Upper lobe of left lung (tissue), 6 donors: Measurements from ENCODE around the gene PIK3C2A. TPM values are rescaled to one million over a fixed set of nuclear protein-coding genes. Genes with fewer than 3 reads are reported as not detected.

Experiments
- ATAC-seq, 2 donors: fragments of 200-7000 bp; cut with Tn5 transposase; one replicate each; pipeline ENCODE4 v1.9.1; 2022; ENCODE audit warnings: mild to moderate bottlenecking in 2 of 2, moderate library complexity in 2 of 2; ENCODE audit not compliant: low FRiP score in 2 of 2
- DNase-seq, 2 donors: peaks; one replicate each; pipeline ENCODE4 v3.0.0-alpha.2; 2019 to 2020
- H3K27ac ChIP-seq, 4 donors: fragments of 200-600 bp; sonication (generic); one replicate each; pipeline ENCODE4 v1.5.1; 2016 to 2019
- H3K27me3 ChIP-seq, 4 donors: fragments of 200-600 bp; sonication (generic); one replicate each; pipeline ENCODE4 v1.5.1; 2017 to 2019
- H3K36me3 ChIP-seq, 4 donors: fragments of 200-600 bp; sonication (generic); one replicate each; pipeline ENCODE4 v1.5.1; 2016 to 2019
- H3K4me1 ChIP-seq, 4 donors: fragments of 200-600 bp; sonication (generic); one replicate each; pipeline ENCODE4 v1.5.1; 2018 to 2019
- H3K4me3 ChIP-seq, 4 donors: fragments of 200-600 bp; sonication (generic); one replicate each; pipeline ENCODE4 v1.5.1; 2017 to 2019; ENCODE audit warnings: mild to moderate bottlenecking in 2 of 4, moderate library complexity in 1 of 4
- H3K9me3 ChIP-seq, 4 donors: fragments of 200-600 bp; sonication (generic); one replicate each; pipeline ENCODE4 v1.5.1; 2018 to 2019
- CTCF ChIP-seq, 6 experiments: fragments of 450-650 bp in 4 of 6; fragments of 200-600 bp in 2 of 6; sonication (generic) in 2 of 6; IDR thresholded peaks; one replicate each; pipeline ENCODE4 v1.5.1; 2016 to 2019; ENCODE audit warnings: antibody characterized with exemption in 6 of 6
- EP300 ChIP-seq, 4 donors: sonication (generic); formaldehyde crosslinking; IDR thresholded peaks; one replicate each; pipeline ENCODE4 v1.5.1; 2017; ENCODE audit warnings: antibody characterized with exemption in 4 of 4, control low read depth in 2 of 4
- POLR2A ChIP-seq, 4 donors: fragments of 450-650 bp; IDR thresholded peaks; one replicate each; pipeline ENCODE4 v1.5.1; 2016 to 2017; ENCODE audit warnings: antibody characterized with exemption in 4 of 4, mild to moderate bottlenecking in 2 of 4
- POLR2AphosphoS5 ChIP-seq, 2 donors: sonication (generic); formaldehyde crosslinking; IDR thresholded peaks; one replicate each; pipeline ENCODE4 v1.5.1; 2017; ENCODE audit warnings: antibody characterized with exemption in 2 of 2
- WGBS, 2 donors: methylation state at CpG; one replicate each; pipeline ENCODE4 v1.1.5; 2017 to 2018; 5-methylcytosine and 5-hydroxymethylcytosine counted together
- total RNA-seq, 6 donors: library from RNA; depleted of rRNA in 4 of 6; stranded (reverse); fragments of >200 nt in 4 of 6; gene quantifications; one replicate each; pipeline versions ENCODE4 v1.1.0 to v1.2.1, GENCODE V29; 2016 to 2021
- donor health status: DM: no; HTN: no; CAD: no; lungs with moderate emphysema.
- donor health status: DM: no; HTN: yes; CAD: no; lungs with severe emphysema.

Gene PIK3C2A
- total RNA-seq, result 10 to 100 TPM; 41.0 to 90.2 (median 72.9) TPM

GRCh38 chr11:17207317-17208256, at the start of gene PIK3C2A:
Gene PIK3C2A (minus strand): TSS chr11:17207986. CDS start chr11:17169741, 38,245 bp downstream.
- Histone ChIP-seq H3K4me3 (peak within 1 kb of the TSS; percentile 67 to 88 (median 74)), H3K4me1 (peaks cover 26 to 41% (median 31%) of the 10 kb centered on the region in 4 donors), H3K9me3 (no peaks in the 10 kb centered on the region), H3K36me3 (peaks cover 0 to 13% (median 0%) of the 10 kb centered on the region in 4 donors), H3K27me3 (no peaks in the 10 kb centered on the region), H3K27ac (peak within 1 kb of the TSS; percentile 92 to 99 (median 98))
- 0 to 1% methylated on average over 13 to 41 of the region's 72 CpGs for WGBS, 2 donors
- DNase-seq, result peak; percentile 98 to 99
- peak in 2 of 6 experiments; percentile 5 to 8 for TF ChIP-seq CTCF (IDR thresholded peaks at IDR 0.05)
- peak; percentile 94 to 99 for TF ChIP-seq POLR2AphosphoS5 (IDR thresholded peaks at IDR 0.05)
- peak; percentile 23 to 99 (median 95) for TF ChIP-seq POLR2A (IDR thresholded peaks at IDR 0.05)
- peak in 1 of 4 donors; percentile 64 for TF ChIP-seq EP300 (IDR thresholded peaks at IDR 0.05)
- ATAC-seq, result peak; percentile 97 to 98

GRCh38 chr11:17257196-17257595, 49.4 kb upstream of the PIK3C2A start:
- no peaks in the 10 kb centered on the region for H3K27me3 ChIP-seq
- TF ChIP-seq POLR2AphosphoS5 (IDR thresholded peaks at IDR 0.05), result no peak
- no peak for TF ChIP-seq EP300 (IDR thresholded peaks at IDR 0.05)
- TF ChIP-seq CTCF (IDR thresholded peaks at IDR 0.05), result no peak
- TF ChIP-seq POLR2A (IDR thresholded peaks at IDR 0.05), result no peak
- no peak for DNase-seq
- no peak for ATAC-seq
- no peaks in the 10 kb centered on the region for H3K9me3 ChIP-seq
- H3K36me3 ChIP-seq, result no peaks in the 10 kb centered on the region
- peaks cover 0 to 6% (median 0%) of the 10 kb centered on the region in 4 donors for H3K4me1 ChIP-seq
- 29 to 64% methylated on average over 1 of the region's 1 CpG for WGBS, 2 donors
- H3K27ac ChIP-seq, result no peak overlapping the region
- H3K4me3 ChIP-seq, result no peak overlapping the region

DNA sequence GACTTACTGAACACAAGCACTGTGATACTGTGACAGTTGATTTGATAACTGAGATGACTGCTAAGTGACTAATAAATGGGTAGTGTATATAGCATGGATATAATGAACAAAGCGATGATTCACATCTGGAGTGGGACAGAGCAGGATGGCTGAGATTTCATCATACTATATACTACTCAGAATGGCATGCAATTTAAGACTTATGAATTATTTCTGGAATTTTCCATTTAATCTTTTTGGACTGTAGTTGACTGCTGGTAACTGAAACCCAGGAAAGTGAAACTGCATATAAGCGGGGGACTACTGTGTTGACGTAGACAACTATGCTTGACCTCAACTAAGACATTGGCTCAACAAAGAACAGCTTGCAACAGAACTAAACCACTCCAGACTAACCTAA, 48.7 kb upstream of the PIK3C2A start:
- TF ChIP-seq EP300 (IDR thresholded peaks at IDR 0.05) (no peak), CTCF (IDR thresholded peaks at IDR 0.05) (no peak), POLR2AphosphoS5 (IDR thresholded peaks at IDR 0.05) (no peak), POLR2A (IDR thresholded peaks at IDR 0.05) (no peak)
- Histone ChIP-seq H3K4me3 (no peak overlapping the region), H3K9me3 (no peaks in the 10 kb centered on the region), H3K27ac (no peak overlapping the region), H3K36me3 (no peaks in the 10 kb centered on the region), H3K4me1 (peaks cover 0 to 6% (median 0%) of the 10 kb centered on the region in 4 donors), H3K27me3 (no peaks in the 10 kb centered on the region)
- 74 to 86% methylated on average over 3 of the region's 3 CpGs for WGBS, 2 donors
- ATAC-seq, result peak in 1 of 2 donors; percentile 55
- no peak for DNase-seq

- 63 to 69% methylated on average over 4 of the region's 4 CpGs for WGBS, 2 donors
- ATAC-seq, result no peak
- no peak overlapping the region for H3K4me3 ChIP-seq
Measured at GRCh38 chr11:17252704-17253103, 44.9 kb upstream of the PIK3C2A start.

More at GRCh38 chr11:17252704-17253103, 44.9 kb upstream of the PIK3C2A start:
- Histone ChIP-seq H3K27ac (no peak overlapping the region), H3K9me3 (no peaks in the 10 kb centered on the region), H3K36me3 (no peaks in the 10 kb centered on the region), H3K4me1 (peaks cover 0 to 6% (median 0%) of the 10 kb centered on the region in 4 donors), H3K27me3 (no peaks in the 10 kb centered on the region)
- TF ChIP-seq EP300 (IDR thresholded peaks at IDR 0.05) (no peak), CTCF (IDR thresholded peaks at IDR 0.05) (no peak), POLR2A (IDR thresholded peaks at IDR 0.05) (no peak), POLR2AphosphoS5 (IDR thresholded peaks at IDR 0.05) (no peak)
- no peak for DNase-seq
